Lower leg skin (tissue), 4 donors: ENCODE data around the gene TLK1. TPM values are rescaled to one million over a fixed set of nuclear protein-coding genes. Genes with fewer than 3 reads are reported as not detected.

Source experiments
- DNase-seq, 2 donors: peaks; one replicate each; pipeline ENCODE4 v3.0.0-alpha.2; 2019; ENCODE audit warnings: low spot score in 2 of 2
- H3K4me3 ChIP-seq: fragments of 200-600 bp; sonication (generic); 2 replicates; pipeline ENCODE4 v1.5.1; 2017; ENCODE audit warnings: mild to moderate bottlenecking, low read depth; ENCODE audit not compliant: poor library complexity, severe bottlenecking
- POLR2A ChIP-seq, 2 donors: fragments of 450-650 bp; IDR thresholded peaks; one replicate each; pipeline ENCODE4 v1.6.1; 2016 to 2017; ENCODE audit warnings: antibody characterized with exemption in 2 of 2, mild to moderate bottlenecking in 1 of 2, moderate library complexity in 1 of 2
- WGBS, 2 donors: methylation state at CpG; one replicate each; pipeline ENCODE4 v1.1.5; 2018; 5-methylcytosine and 5-hydroxymethylcytosine counted together
- intact Hi-C: fragments of 100-400 bp; cut with DNase I; formaldehyde crosslinking; loops from one replicate; pipeline ENCODE4 v1.15.0; 2023; ENCODE audit warnings: low total_unique reads
- total RNA-seq, 4 donors: library from RNA; depleted of rRNA; stranded (reverse); fragments of >200 nt; gene quantifications; one replicate each; pipeline ENCODE4 v1.1.0, GENCODE V29; 2016
- TF ChIP-seq, protein P1 (sequence below), 3 donors: fragments of 450-650 bp; IDR thresholded peaks; one replicate each; pipeline ENCODE4 v1.5.1; 2016; ENCODE audit warnings: antibody characterized with exemption in 3 of 3, mild to moderate bottlenecking in 3 of 3, moderate library complexity in 2 of 3

Gene TLK1
- total RNA-seq, 4 donors from 2014 or later: 22.9 to 68.3 (median 26.2) TPM

DNA sequence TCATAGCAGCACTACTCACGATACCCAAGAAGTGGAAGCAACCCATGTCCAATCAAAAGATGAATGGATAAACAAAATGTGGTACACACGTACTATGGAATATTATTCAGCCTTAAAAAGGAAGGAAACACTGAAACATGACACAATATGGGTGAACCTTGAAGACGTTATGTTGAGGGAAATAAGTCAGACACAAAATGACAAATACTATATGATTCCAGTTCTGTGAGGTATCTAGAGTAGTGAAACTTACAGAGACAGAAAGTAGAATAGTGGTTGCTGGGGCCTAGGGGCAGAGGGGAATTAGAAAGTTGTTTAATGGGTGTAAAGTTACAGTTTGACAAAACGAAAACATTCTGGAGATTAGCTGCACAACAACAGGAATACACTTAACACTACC is 24.7 kb downstream of the TLK1 start:
- no peak overlapping the region for H3K4me3 ChIP-seq
- intact Hi-C loops: no loop called here
- WGBS, 2 donors: 86 to 88% methylated on average over 4 of the region's 4 CpGs
- no peak for DNase-seq
- TF ChIP-seq POLR2A (IDR thresholded peaks at IDR 0.05): no peak
- TF ChIP-seq, protein P1, sequence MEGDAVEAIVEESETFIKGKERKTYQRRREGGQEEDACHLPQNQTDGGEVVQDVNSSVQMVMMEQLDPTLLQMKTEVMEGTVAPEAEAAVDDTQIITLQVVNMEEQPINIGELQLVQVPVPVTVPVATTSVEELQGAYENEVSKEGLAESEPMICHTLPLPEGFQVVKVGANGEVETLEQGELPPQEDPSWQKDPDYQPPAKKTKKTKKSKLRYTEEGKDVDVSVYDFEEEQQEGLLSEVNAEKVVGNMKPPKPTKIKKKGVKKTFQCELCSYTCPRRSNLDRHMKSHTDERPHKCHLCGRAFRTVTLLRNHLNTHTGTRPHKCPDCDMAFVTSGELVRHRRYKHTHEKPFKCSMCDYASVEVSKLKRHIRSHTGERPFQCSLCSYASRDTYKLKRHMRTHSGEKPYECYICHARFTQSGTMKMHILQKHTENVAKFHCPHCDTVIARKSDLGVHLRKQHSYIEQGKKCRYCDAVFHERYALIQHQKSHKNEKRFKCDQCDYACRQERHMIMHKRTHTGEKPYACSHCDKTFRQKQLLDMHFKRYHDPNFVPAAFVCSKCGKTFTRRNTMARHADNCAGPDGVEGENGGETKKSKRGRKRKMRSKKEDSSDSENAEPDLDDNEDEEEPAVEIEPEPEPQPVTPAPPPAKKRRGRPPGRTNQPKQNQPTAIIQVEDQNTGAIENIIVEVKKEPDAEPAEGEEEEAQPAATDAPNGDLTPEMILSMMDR (IDR thresholded peaks at IDR 0.05): no peak

DNA sequence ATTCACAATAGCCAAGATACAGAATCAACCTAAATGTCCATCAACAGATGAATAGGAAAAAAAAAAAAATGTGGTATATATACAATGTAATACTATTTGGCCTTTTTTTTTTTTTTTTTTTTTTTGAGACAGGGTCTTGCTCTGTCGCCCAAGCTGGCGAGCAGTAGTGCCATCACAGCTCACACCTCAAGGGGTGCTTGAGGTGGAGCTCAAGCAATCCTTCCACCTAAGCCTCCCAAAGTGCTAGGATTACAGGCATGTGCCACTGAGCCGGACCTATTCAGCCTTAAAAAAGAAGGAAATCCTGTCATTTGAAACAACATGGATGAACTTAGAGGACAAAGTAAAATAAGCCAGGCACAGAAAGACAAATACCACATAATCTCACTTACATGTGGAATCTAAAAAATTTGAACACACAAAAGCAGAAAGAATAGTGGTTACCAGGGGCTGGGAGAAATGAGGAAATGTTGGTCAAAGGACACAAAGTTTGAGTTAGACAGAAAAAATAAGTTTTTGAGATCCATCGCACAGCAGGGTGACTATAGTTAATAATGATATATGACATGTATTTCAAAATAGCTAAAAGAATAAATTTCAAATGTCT is 26.0 kb downstream of the TLK1 start:
- 93% methylated on average over 4 of the region's 4 CpGs for WGBS, 2 donors

DNA sequence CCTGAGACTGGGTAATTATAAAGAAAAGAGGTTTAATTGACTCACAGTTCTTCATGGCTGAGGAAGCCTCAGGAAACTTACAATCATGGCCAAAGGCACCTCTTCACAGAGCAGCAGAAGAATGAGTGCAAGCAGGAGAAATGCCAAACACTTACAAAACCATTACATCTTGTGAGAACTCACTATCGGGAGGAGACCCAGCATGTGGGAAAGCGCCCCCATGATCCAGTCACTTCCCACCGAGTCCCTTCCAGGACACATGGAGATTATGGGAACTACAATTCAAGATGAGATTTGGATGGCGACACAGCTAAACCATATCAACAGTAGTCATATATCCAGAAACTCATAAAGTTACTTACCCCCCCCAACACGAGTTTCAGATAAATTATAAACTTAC is 28.6 kb downstream of the TLK1 start:
- intact Hi-C loops: no loop called here
- 80 to 91% methylated on average over 5 of the region's 5 CpGs for WGBS, 2 donors
- DNase-seq: no peak

More for the DNA sequence above, 26.0 kb downstream of the TLK1 start:
- intact Hi-C loops: no loop called here
- no peak overlapping the region for H3K4me3 ChIP-seq
- TF ChIP-seq, protein P1 (IDR thresholded peaks at IDR 0.05): no peak
- TF ChIP-seq POLR2A (IDR thresholded peaks at IDR 0.05): no peak
- DNase-seq: no peak

DNA sequence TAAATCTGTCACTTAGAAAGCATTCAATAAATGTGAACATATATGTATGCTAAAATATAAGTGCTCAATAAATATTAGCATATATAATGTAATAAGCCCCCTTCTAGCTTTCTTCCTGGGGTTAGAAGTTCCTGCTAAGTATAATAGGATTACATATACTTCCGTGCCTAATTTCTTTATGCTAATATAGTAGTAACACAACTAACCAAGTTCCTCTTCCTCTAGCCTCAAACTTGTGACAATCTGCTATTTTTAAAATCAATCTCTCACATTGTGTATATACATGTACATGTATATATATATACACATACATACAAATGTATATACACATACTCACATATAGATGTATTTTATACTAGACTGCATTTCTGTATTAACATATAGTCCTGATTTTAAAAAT is 32.2 kb downstream of the TLK1 start:
- no peak overlapping the region for H3K4me3 ChIP-seq
- TF ChIP-seq POLR2A (IDR thresholded peaks at IDR 0.05): no peak
- TF ChIP-seq, protein P1 (IDR thresholded peaks at IDR 0.05): no peak
- 40 to 78% methylated on average over 1 of the region's 1 CpG for WGBS, 2 donors
- intact Hi-C loops: no loop called here
- no peak for DNase-seq

More for the DNA sequence above, 28.6 kb downstream of the TLK1 start:
- TF ChIP-seq, protein P1 (IDR thresholded peaks at IDR 0.05): no peak
- TF ChIP-seq POLR2A (IDR thresholded peaks at IDR 0.05): no peak
- H3K4me3 ChIP-seq: no peak overlapping the region

DNA sequence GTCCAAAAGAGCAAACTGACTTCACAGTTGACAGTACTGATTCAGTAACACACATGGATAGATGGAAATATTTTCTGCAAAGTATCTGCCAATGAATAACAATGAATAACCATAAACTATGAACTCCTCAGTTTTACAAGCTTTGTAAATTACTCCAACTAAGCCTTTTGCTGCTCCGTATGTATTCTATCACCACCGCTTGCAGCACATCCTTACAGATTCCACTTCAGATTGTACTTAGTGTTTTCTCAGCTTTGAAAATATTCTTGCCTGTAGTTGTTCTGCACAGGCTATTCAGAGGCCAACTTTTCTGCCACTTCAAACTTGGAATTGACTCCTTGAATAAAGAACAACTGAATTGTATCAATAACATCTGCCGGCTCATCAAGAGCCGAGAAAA is 36.2 kb downstream of the TLK1 start:
- H3K4me3 ChIP-seq: no peak overlapping the region
- 48 to 60% methylated on average over 4 of the region's 4 CpGs for WGBS, 2 donors
- intact Hi-C loops: no loop called here
- DNase-seq: no peak
- no peak for TF ChIP-seq POLR2A (IDR thresholded peaks at IDR 0.05)
- TF ChIP-seq, protein P1 (IDR thresholded peaks at IDR 0.05): no peak

DNA sequence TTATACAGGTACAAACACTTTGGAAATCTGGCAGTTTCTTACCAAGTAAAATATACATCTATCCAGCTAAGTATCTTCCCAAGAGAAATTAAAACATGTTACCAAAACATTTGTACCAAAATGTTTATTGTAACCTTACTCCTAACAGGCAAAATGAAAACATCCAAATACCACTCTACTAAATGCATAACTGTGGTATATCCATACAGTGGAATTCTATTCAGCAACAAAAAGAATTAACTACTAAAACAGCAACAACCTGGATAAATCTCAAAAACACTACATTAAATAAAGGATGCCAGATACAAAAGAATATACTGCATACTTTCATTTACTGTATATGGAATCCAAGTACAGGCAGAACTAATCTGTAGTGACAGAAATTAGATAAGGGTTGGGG is 51.1 kb downstream of the TLK1 start:
- intact Hi-C loops: no loop called here
- TF ChIP-seq, protein P1 (IDR thresholded peaks at IDR 0.05): no peak
- no peak for TF ChIP-seq POLR2A (IDR thresholded peaks at IDR 0.05)
- no peak for DNase-seq
- H3K4me3 ChIP-seq: no peak overlapping the region
